ENCODE measurements around the gene DHH.

DNA sequence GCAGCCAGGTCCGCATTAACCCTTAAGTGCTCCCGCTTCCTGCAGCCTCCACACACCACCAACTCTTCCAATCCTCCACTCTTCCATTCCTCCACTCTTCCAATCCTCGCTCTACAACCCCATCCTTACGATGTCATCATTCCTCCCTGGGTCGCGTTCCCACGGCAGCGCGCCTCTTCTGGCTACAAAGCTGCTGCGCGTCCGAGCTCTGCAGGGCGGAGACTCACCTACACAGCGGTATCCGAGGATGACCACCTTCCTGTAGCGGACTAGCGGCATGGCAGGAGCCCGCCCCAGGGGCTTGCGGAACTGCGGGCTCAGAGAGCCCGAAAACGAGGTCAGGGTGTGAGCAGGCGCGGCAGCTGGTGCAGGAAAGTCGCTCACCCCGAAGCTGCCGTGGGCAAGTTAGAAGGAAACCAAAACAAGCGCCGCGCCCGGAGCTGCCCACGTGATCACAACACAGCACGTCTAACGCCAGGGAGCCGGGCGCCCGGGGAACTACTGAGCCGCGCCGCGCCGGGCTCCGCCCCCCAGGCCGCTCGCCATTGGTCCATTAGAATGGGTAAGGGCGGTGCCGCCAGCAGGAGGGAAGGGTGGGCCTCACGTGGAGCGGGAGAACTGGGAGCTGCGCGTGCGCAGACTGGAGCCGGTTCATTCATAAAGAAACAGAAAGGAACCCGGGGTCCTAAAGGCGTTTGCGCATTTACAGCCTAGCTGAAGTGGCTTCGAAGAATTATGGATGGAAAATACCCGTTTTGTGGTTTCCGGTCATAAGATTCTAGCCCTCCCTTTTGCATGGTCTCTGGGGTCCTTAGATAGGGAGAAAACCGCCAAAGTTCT is 24.9 kb downstream of the DHH start, which contains the start of gene RHEBL1:
- TF ChIP-seq POLR2AphosphoS5 (IDR thresholded peaks at IDR 0.05; ENCODE audit: low read depth, low read length) (no peak), POLR2A (IDR thresholded peaks at IDR 0.05; ENCODE audit: low read depth, low read length) (no peak; the same call in 1 of the 2 replicates)
